SH-SY5Y (cell line): ENCODE measurements around the gene PPP3CA.

ENCODE experiments used
- GATA2 ChIP-seq: IDR thresholded peaks from 2 replicates; pipeline ENCODE4 v1.6.1; 2011; ENCODE audit warnings: mild to moderate bottlenecking, low read depth, low read length
- GATA3 ChIP-seq: IDR thresholded peaks from 2 replicates; pipeline ENCODE4 v1.6.1; 2011; ENCODE audit warnings: low read depth, mild to moderate bottlenecking, low read length, moderate library complexity

DNA sequence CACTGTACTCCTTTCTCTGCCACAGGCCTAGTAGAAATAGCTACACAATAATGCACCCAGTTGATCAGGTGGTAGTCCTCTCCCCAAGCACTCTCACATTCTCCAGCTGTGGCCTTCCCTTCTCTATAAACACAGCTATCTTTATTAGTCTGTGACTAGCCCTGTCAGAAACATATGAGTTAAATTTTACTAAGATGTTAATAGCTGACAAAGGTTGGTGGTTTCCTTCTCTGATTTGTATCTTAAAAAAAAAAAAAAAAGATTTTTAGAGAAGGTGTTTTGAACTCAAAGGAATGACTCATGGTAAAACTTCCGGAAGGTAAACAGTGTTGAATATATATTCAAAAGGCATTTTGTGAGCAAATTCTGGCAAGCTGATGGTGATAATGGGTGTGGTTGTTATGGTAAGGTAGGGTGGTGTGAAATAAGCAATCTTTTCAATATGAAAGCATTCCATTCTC is 327.4 kb downstream of the PPP3CA start:
- no peak for TF ChIP-seq GATA2
- no peak for TF ChIP-seq GATA3
